ENCODE data around the gene MROH9.

The MROH9 gene

DNA sequence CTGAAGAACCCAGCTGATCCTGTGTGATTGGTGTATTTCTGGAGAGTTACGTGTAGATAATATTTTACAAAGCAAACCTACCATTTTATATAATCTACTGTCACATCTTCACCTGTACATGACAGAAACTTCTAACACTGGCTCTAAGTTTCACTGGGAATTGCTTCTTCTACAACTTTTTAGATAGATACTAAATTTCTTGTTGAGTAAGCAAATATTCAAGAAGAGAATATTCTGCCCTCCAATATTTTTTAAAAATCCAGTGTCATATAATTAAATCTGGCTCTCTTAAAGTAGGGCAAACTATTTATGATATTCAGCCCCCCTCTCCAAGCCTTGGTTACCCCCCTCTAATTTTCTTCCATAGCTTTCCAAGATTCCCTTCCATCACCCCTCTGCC is 50.1 kb downstream of the MROH9 start:
- H3K4me3 ChIP-seq (ENCODE audit: low read depth, low read length), result no peak overlapping the region
- TF ChIP-seq, protein P1, sequence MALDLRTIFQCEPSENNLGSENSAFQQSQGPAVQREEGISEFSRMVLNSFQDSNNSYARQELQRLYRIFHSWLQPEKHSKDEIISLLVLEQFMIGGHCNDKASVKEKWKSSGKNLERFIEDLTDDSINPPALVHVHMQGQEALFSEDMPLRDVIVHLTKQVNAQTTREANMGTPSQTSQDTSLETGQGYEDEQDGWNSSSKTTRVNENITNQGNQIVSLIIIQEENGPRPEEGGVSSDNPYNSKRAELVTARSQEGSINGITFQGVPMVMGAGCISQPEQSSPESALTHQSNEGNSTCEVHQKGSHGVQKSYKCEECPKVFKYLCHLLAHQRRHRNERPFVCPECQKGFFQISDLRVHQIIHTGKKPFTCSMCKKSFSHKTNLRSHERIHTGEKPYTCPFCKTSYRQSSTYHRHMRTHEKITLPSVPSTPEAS (tag by site-specific recombination; IDR thresholded peaks at IDR 0.05), result no peak
- TF ChIP-seq YY1 (tag by site-specific recombination; IDR thresholded peaks at IDR 0.05) (no peak), ZNF184 (tag by site-specific recombination; IDR thresholded peaks at IDR 0.05) (no peak), OSR2 (tag by site-specific recombination; IDR thresholded peaks at IDR 0.05) (no peak), ZNF280D (tag by site-specific recombination; IDR thresholded peaks at IDR 0.05) (no peak), ZNF214 (tag by site-specific recombination; IDR thresholded peaks at IDR 0.05; ENCODE audit: borderline replicate concordance) (no peak), ZNF292 (tag by site-specific recombination; IDR thresholded peaks at IDR 0.05; ENCODE audit: borderline replicate concordance, low read depth) (no peak), ZNF366 (tag by site-specific recombination; conservative IDR thresholded peaks at IDR 0.05) (no peak), ZNF555 (tag by site-specific recombination; conservative IDR thresholded peaks at IDR 0.05) (no peak), MZF1 (tag by site-specific recombination; IDR thresholded peaks at IDR 0.05; ENCODE audit: borderline replicate concordance) (no peak), ZNF658 (tag by site-specific recombination; IDR thresholded peaks at IDR 0.05) (no peak)
- H3K27ac ChIP-seq (ENCODE audit: extremely low read depth, low read depth, low read length), result no peak overlapping the region
- ChIA-PET CTCF (interaction anchor here (0.6 kb wide), 1 partner anchor 19 kb away, joined by 3 read pairs; no protein-coding TSS in a partner anchor), POLR2A (no interaction called here)
- H3K36me3 ChIP-seq (ENCODE audit: control insufficient read depth in 2 of 2, insufficient read depth in 1 of 2, low read length in 2 of 2), result no peaks in the 10 kb centered on the region
- no peaks in the 10 kb centered on the region for H3K9me3 ChIP-seq (ENCODE audit: control insufficient read depth, insufficient read depth, low read depth, low read length)
- no peaks in the 10 kb centered on the region for H3K4me1 ChIP-seq (ENCODE audit: control insufficient read depth, insufficient read depth, low read length)

GRCh38 chr1:170986901-170987300 is 51.6 kb downstream of the MROH9 start:
- no peak for TF ChIP-seq ZNF221 (tag by site-specific recombination; IDR thresholded peaks at IDR 0.05; ENCODE audit: borderline replicate concordance)
- no peak for TF ChIP-seq ZNF548 (tag by site-specific recombination; IDR thresholded peaks at IDR 0.05)
- no peak for TF ChIP-seq KLF1 (tag by site-specific recombination; IDR thresholded peaks at IDR 0.05)
- CTCF ChIA-PET, result interaction anchor here (0.8 kb wide), 1 partner anchor 19 kb away, joined by 3 read pairs; no protein-coding TSS in a partner anchor
- POLR2A ChIA-PET, result no interaction called here
- no peaks in the 10 kb centered on the region for H3K9me3 ChIP-seq (ENCODE audit: control insufficient read depth, insufficient read depth, low read depth, low read length)
- H3K36me3 ChIP-seq (ENCODE audit: control insufficient read depth in 2 of 2, insufficient read depth in 1 of 2, low read length in 2 of 2), result no peaks in the 10 kb centered on the region
- no peak overlapping the region for H3K27ac ChIP-seq (ENCODE audit: extremely low read depth, low read depth, low read length)
- H3K4me3 ChIP-seq (ENCODE audit: low read depth, low read length), result no peak overlapping the region
- H3K4me1 ChIP-seq (ENCODE audit: control insufficient read depth, insufficient read depth, low read length), result no peaks in the 10 kb centered on the region

DNA sequence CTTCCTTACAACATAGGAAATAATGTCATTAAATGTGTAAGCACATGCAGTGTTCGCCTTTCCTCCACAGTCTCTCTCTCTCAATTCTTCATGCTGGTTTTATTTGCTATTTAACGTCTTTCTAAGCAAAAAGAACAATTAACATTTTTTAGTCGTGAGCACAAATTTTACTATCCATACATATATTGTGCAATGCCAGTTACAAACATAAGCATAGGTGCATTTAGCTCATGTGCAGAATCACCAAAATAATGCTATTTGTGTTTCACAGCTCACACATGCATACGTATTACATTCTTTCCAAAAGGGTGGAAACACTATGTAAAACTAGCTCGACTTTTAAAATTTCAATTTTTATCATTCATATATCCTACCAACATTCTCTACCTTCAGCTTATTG is 52.1 kb downstream of the MROH9 start:
- Histone ChIP-seq H3K4me3 (ENCODE audit: low read depth, low read length) (no peak overlapping the region), H3K27ac (ENCODE audit: extremely low read depth, low read depth, low read length) (no peak overlapping the region), H3K9me3 (ENCODE audit: control insufficient read depth, insufficient read depth, low read depth, low read length) (no peaks in the 10 kb centered on the region), H3K4me1 (ENCODE audit: control insufficient read depth, insufficient read depth, low read length) (no peaks in the 10 kb centered on the region), H3K36me3 (ENCODE audit: control insufficient read depth in 2 of 2, insufficient read depth in 1 of 2, low read length in 2 of 2) (no peaks in the 10 kb centered on the region)
- CTCF ChIA-PET, result interaction anchor here (0.8 kb wide), 1 partner anchor 20 kb away, joined by 3 read pairs; no protein-coding TSS in a partner anchor
- POLR2A ChIA-PET, result no interaction called here
- TF ChIP-seq ZFP3 (tag by site-specific recombination; IDR thresholded peaks at IDR 0.05; ENCODE audit: low read depth) (no peak), ZNF148 (tag by site-specific recombination; IDR thresholded peaks at IDR 0.05; ENCODE audit: borderline replicate concordance) (no peak), ZNF426 (tag by site-specific recombination; IDR thresholded peaks at IDR 0.05) (no peak), ZNF555 (tag by site-specific recombination; conservative IDR thresholded peaks at IDR 0.05) (no peak), REPIN1 (tag by site-specific recombination; IDR thresholded peaks at IDR 0.05; ENCODE audit: low read depth) (no peak), ZNF341 (tag by site-specific recombination; IDR thresholded peaks at IDR 0.05; ENCODE audit: low read depth) (no peak), ZNF26 (tag by site-specific recombination; IDR thresholded peaks at IDR 0.05) (no peak), ZNF350 (tag by site-specific recombination; IDR thresholded peaks at IDR 0.05) (no peak), ZXDB (tag by site-specific recombination; IDR thresholded peaks at IDR 0.05) (no peak), ZNF521 (tag by site-specific recombination; IDR thresholded peaks at IDR 0.05) (no peak)

All from HEK293 (cell line).